HCT116 (cell line): Measurements from ENCODE around the gene ZNF497. TPM values are rescaled to one million over a fixed set of nuclear protein-coding genes. Genes with fewer than 3 reads are reported as not detected.

Experiments
- CBX3 ChIP-seq: IDR thresholded peaks from 2 replicates; pipeline ENCODE4 v1.6.1; 2012; ENCODE audit warnings: low read depth
- CEBPB ChIP-seq: IDR thresholded peaks from 2 replicates; pipeline ENCODE4 v1.6.1; 2012; ENCODE audit warnings: low read depth
- EGR1 ChIP-seq: IDR thresholded peaks from 2 replicates; pipeline ENCODE4 v1.6.1; 2012; ENCODE audit warnings: low read depth
- ELF1 ChIP-seq: IDR thresholded peaks from 2 replicates; pipeline ENCODE4 v1.6.1; 2012; ENCODE audit warnings: low read depth, borderline replicate concordance
- EZH2phosphoT487 ChIP-seq: fragments of 200-600 bp; IDR thresholded peaks from 2 replicates; pipeline ENCODE4 v1.6.1; 2018; ENCODE audit warnings: antibody characterized with exemption, borderline replicate concordance
- FOSL1 ChIP-seq: IDR thresholded peaks from 2 replicates; pipeline ENCODE4 v1.6.1; 2012; ENCODE audit warnings: low read depth
- RAD21 ChIP-seq: IDR thresholded peaks from 2 replicates; pipeline ENCODE4 v1.6.1; 2012; ENCODE audit warnings: low read depth, mild to moderate bottlenecking
- SP1 ChIP-seq: IDR thresholded peaks from 2 replicates; pipeline ENCODE4 v1.6.1; 2012; ENCODE audit warnings: low read depth
- YY1 ChIP-seq: IDR thresholded peaks from 2 replicates; pipeline ENCODE4 v1.6.1; 2011; ENCODE audit warnings: low read length, low read depth, moderate library complexity, mild to moderate bottlenecking; ENCODE audit not compliant: insufficient replicate concordance; ENCODE audit errors: extremely low read depth
- total RNA-seq: library from RNA; stranded (reverse); gene quantifications from one replicate; pipeline ENCODE4 v1.2.1, GENCODE V29; 2021; ENCODE audit not compliant: unreplicated experiment
- TF ChIP-seq, protein P1 (sequence below): IDR thresholded peaks from 2 replicates; pipeline ENCODE4 v1.6.1; 2012; ENCODE audit warnings: low read depth
- TF ChIP-seq, protein P2 (sequence below): IDR thresholded peaks from 2 replicates; pipeline ENCODE4 v1.6.1; 2011; ENCODE audit warnings: mild to moderate bottlenecking, low read length, moderate library complexity; ENCODE audit not compliant: insufficient replicate concordance; ENCODE audit errors: extremely low read depth

ZNF497 gene
- total RNA-seq, 1 experiment from 2014 or later: 5.1 TPM

DNA sequence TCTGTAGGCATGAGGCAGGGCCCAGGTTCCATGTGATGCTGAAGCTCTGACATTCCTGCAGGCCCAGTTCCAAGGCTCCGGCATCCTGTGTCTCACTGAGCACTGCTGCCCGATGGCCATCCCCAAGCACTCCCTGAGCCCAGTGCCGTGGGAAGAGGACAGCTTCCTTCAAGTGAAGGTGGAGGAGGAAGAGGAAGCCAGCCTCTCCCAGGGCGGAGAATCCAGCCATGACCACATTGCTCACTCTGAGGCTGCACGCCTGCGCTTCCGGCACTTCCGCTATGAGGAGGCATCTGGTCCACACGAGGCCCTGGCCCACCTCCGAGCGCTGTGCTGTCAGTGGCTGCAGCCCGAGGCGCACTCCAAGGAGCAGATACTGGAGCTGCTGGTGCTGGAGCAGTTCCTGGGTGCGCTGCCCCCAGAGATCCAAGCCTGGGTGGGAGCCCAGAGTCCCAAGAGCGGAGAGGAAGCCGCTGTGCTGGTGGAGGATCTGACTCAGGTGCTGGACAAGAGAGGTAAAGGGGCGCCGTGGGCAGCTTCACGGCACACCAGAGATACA lies 27.8 kb downstream of the ZNF497 start (continued):
- TF ChIP-seq, protein P1, sequence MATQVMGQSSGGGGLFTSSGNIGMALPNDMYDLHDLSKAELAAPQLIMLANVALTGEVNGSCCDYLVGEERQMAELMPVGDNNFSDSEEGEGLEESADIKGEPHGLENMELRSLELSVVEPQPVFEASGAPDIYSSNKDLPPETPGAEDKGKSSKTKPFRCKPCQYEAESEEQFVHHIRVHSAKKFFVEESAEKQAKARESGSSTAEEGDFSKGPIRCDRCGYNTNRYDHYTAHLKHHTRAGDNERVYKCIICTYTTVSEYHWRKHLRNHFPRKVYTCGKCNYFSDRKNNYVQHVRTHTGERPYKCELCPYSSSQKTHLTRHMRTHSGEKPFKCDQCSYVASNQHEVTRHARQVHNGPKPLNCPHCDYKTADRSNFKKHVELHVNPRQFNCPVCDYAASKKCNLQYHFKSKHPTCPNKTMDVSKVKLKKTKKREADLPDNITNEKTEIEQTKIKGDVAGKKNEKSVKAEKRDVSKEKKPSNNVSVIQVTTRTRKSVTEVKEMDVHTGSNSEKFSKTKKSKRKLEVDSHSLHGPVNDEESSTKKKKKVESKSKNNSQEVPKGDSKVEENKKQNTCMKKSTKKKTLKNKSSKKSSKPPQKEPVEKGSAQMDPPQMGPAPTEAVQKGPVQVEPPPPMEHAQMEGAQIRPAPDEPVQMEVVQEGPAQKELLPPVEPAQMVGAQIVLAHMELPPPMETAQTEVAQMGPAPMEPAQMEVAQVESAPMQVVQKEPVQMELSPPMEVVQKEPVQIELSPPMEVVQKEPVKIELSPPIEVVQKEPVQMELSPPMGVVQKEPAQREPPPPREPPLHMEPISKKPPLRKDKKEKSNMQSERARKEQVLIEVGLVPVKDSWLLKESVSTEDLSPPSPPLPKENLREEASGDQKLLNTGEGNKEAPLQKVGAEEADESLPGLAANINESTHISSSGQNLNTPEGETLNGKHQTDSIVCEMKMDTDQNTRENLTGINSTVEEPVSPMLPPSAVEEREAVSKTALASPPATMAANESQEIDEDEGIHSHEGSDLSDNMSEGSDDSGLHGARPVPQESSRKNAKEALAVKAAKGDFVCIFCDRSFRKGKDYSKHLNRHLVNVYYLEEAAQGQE: no peak
- TF ChIP-seq SP1: no peak
- TF ChIP-seq, protein P2, sequence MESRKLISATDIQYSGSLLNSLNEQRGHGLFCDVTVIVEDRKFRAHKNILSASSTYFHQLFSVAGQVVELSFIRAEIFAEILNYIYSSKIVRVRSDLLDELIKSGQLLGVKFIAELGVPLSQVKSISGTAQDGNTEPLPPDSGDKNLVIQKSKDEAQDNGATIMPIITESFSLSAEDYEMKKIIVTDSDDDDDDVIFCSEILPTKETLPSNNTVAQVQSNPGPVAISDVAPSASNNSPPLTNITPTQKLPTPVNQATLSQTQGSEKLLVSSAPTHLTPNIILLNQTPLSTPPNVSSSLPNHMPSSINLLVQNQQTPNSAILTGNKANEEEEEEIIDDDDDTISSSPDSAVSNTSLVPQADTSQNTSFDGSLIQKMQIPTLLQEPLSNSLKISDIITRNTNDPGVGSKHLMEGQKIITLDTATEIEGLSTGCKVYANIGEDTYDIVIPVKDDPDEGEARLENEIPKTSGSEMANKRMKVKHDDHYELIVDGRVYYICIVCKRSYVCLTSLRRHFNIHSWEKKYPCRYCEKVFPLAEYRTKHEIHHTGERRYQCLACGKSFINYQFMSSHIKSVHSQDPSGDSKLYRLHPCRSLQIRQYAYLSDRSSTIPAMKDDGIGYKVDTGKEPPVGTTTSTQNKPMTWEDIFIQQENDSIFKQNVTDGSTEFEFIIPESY: no peak
- TF ChIP-seq ELF1: no peak
- no peak for TF ChIP-seq EZH2phosphoT487
- TF ChIP-seq EGR1: no peak
- no peak for TF ChIP-seq YY1
- TF ChIP-seq CBX3: no peak
- TF ChIP-seq RAD21: no peak
- no peak for TF ChIP-seq FOSL1
- TF ChIP-seq CEBPB: no peak
